GM19193 (cell line): ENCODE measurements around the gene H1-8.

ENCODE experiments used
- POLR2A ChIP-seq: IDR thresholded peaks from 4 replicates; pipeline ENCODE4 v1.6.1; 2011; ENCODE audit not compliant: insufficient read depth, insufficient read length; ENCODE audit errors: extremely low read depth

Gene H1-8

DNA sequence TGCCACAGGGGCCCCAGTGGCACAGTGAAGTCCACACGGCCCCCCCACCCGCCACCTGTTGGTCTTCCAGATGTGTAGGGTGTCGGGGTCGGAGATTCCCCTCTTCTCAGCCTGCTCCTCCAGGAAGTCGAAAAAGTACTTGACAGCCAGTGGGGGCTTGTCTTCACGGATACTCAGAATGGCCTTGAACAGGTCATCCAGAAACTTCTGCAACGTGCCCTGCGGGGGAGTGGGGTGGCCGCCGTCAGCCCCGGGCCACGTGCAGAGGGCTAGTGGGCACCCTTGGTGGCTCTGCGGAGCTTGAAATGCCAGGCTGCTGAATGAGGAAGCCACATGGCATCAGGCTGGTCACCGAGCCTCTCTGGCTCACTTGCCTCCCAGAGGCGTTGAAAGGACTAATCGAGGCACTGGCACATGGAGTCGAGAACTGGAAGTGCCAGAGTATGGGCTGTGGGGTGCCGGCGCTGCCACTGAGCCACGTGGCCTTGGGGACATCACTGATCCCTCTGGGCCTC is 16.6 kb downstream of the H1-8 start:
- no peak for TF ChIP-seq POLR2A

DNA sequence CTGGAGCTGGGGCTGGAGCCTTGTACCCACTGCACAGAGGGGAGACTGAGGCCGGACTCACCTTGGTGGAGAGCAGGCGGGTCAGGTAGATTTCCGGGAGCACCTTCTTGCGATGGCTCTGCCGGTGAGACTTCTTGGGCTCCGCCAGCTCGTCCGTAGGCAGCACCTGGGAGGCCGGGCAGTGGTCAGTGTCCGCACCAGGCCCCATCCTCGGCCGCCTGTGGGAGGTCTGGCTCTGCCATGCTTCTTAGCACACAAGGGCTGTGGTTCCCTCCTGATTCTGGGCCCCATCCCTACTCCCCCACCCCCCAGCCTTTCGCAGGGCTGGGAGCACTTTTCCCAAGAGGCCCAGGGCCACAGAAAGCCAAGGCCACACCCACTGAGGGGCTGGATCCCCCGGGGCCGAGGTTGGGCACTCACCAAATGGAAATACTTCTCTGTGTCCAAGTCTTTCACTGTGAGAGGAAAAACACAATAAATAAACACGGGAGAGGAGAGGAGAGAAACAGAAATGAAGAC is 17.4 kb downstream of the H1-8 start:
- TF ChIP-seq POLR2A: no peak

DNA sequence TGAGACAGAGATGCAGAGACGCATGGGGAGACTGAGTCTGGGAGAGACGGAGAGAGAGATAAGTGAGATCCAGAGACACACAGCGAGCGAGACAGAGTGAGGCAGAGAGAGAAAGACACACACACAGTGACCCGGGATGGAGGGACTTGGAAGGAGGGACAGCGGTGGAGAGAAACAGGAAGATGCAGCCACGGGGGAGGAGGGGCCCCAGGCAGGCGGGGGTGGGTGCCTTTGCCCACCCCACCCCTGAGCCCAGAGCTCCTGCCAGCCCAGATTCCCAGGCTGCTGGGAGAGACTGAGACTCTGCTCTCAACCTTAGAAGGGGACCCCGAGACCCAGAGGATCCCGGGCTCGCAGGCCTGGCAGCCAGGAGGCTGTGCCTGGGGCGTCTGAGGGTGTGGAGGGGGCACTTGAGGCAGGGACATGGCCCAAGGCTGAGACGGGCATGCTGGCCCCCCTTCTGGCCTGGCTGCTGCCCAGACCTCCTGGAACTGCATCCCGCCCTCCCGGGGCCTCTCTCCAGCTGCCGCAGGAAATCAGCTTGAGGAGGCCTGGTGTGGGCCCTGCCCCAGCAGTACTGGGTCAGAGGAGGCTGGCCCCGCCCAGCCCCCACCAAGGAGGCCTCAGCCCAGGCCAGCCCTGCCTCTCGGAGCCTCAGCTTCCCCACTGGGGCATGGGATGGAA is 18.1 kb downstream of the H1-8 start:
- TF ChIP-seq POLR2A: no peak

DNA sequence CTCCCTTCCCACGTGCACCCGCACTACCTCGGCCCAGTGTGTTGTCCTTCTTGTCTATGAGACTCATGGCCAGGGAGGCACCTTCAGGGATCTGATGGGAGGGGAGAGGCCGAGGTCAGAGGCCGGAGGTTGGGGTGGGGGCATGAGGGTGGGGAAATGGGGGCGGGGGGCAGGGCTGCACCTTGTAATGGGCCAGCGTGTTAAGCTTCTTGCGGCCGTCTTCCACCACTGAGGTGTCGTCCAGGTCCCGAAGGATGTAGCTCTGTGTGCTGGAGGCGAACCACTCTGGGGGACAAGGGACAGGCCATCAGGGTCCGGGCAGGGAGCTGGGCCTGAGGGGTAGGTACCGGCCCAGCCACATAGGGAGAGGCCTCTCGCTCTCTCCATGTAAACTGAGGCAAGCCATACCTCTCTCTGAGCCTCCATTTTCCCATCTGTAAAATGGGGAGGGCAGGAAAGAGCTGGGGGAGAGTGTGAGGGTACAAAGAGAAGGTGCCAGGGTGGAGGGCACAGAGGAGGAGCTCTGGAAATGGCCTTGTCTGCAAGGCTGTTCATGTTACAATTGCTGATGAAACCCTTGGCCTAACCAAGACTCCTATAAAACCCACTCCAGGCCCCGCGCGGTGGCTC is 18.8 kb downstream of the H1-8 start:
- no peak for TF ChIP-seq POLR2A

DNA sequence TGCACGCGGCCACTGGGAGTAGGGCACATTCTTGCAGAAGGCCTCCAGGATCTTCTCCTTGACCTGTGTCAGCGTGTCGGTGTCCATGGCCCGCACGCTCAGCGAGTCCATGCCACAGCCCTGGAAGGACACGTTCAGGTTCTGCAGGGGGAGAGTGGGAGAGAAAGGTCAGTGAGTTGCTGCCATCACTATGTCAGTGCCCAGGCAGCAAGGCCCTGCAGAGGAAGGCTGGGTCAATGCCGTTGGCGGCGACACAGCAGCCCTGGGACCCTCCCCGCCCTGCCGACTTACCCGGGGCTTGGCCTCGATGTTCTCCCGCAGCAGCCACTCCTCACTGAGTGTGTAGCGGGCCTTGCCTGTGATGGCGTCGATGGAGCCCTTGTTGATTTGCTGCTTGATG is 19.8 kb downstream of the H1-8 start:
- no peak for TF ChIP-seq POLR2A

DNA sequence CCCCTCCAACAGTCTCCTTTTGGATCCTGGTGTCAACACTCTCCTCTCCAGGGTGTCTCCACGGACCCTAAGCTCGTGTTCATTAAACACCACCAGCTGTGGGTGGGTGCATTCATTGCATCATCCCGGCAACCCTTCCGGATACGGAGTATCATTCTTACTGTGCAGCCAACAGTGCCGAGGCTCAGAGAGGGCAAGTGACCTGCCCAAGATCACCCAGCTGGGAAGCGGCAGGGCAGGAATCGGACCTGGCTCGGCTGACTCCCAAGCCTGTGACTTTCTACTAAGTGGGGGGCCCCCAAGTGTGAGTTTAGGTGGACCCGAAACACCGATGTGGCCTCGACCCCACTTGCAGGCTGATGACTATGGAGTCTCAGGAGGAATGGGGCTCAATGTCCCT is 20.4 kb downstream of the H1-8 start:
- no peak for TF ChIP-seq POLR2A

DNA sequence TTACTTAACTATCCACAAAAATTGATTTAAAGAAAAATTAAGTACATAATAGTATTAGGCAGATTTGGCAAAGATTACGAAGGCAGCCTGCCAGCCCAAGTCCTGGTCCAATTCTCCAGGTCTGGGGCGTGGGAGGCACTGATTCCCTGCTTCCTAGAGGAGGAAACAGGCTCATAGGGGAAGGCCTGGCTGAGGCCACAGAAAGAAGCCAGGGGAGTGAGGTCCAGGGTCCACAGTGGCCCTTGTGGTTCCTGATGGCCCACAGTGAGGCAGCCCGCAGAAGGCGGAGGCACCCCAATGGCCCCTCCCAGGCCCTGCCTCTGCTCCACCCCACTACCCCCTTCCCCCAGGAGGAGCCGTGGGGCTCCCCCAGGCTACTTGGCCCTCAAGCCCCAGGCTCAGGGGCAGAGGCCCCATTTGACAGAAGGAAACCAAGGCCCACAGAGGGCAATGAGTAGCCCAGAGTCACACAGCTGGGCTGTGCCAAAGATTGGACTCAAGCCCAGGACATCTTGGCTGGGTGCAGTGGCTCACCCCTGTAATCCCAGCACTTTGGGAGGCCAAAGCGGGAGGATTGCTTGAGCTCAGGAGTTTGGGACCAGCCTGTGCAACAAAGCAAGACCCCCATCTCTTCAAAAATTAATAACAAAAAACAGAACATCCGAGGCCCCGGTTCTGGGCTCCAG is 21.0 kb downstream of the H1-8 start:
- TF ChIP-seq POLR2A: no peak

DNA sequence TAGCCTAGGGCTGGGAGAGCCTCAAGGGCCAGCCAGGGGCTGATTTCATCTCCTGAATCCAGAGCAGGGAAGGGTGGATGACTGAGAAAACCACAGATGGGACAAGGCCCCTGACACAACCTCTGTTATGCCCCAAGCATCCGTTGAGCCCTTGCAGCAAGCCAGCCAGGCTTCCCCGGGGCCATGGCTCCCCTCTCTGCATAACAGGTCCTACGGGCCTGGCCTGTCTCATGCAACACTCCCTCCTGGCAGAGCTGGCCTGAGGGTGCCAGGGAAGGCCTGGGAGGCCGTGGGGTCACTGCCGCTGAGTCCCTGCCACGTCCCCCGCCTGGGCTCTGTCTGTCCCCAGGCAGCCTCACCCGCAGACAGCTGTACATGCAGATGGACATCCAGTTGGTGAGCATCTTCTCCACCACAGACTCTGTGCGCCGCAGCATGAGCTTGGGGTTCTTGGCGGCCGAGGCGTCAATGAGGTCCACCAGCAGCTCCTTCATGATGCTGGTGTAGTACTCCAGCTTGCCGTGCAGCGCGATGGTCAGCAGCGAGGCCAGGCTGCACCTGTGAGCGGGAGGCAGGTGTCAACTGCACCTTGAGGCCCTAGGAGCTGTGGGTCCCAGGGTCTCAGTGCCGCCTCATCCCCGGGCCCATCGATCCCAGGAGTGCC is 22.1 kb downstream of the H1-8 start:
- no peak for TF ChIP-seq POLR2A

DNA sequence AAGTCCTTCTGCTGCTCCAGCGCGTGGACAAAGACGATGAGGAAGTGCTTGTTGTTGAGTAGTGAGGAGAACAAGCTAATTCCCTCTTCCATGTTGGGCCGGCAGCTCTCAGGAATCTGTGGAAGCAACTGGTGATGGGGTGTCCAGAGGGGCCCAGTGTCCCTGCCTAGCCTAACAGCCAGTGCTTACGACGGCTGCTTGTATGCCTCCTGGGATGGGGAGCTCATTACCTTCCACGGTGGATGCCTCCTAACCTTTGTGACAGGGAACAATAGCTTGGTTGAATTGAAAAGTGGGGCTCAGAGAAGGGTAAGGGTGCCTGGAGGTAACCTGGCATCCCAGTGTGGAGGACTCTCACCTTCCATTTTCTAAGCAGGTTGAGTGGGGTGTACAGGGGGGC is 22.9 kb downstream of the H1-8 start:
- TF ChIP-seq POLR2A: no peak

DNA sequence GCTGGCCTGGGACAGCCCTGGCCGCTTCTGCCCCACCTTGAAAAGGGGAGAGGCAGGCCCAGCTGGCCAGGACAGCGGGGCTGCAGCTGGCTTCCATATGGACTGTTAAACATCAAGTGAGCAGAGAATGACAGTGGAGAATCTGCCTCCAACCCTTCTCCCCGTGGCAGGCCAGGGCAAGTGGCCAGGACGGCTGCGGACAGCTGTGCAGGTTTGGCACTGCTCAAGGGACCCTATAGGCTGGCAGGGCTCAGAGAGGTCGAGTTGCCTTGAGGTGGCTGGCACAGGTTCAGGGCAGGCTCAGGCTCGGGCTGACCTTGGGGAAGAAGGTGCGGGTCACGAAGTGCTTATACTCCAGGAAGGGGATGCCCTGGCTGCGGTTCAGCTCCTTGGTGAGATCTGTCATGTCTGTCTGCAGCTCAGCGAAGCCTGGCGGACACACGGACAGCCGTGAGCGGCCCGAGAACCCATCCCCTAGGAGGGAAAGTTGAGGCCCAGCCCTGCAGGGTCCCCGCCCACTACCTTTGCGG is 24.3 kb downstream of the H1-8 start:
- TF ChIP-seq POLR2A: no peak

DNA sequence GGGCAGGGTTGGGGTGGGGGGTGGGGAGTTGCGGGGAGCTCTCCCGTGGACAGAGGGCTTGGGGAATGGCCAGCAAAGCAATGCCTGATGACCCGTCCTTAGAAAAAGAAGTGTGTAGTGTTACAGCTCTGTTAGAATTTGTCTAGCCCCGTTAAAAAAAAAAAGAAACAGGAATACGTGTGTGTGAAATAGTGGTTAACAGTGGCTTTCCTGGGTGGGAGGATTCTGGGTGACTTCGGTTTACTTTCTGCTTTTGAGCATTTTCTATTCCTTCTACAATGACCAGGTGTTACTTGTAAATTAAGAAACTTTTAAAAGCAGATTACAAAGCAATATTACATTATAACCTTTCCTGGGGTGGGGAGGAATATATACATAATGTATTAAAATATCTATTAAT is 25.0 kb downstream of the H1-8 start:
- TF ChIP-seq POLR2A: no peak

DNA sequence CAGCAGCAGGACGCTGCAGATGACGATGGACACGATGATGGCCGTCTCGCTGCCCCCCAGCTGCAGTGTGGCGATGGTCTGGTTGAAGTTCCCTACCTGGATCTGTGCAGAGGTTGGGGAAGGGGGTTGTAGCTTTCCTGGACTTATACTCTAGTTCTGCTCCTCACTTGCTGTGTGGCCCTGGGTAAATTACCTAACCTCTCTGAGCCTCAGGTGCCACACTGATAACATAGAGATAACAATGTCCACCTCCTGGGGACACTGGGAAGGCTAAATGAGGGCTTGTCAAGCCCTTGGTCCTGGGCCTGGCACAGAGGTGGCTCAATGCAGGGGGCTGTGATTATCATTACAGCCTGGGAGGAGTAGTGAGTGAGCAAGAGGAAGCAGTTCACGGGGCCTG is 26.9 kb downstream of the H1-8 start:
- no peak for TF ChIP-seq POLR2A

DNA sequence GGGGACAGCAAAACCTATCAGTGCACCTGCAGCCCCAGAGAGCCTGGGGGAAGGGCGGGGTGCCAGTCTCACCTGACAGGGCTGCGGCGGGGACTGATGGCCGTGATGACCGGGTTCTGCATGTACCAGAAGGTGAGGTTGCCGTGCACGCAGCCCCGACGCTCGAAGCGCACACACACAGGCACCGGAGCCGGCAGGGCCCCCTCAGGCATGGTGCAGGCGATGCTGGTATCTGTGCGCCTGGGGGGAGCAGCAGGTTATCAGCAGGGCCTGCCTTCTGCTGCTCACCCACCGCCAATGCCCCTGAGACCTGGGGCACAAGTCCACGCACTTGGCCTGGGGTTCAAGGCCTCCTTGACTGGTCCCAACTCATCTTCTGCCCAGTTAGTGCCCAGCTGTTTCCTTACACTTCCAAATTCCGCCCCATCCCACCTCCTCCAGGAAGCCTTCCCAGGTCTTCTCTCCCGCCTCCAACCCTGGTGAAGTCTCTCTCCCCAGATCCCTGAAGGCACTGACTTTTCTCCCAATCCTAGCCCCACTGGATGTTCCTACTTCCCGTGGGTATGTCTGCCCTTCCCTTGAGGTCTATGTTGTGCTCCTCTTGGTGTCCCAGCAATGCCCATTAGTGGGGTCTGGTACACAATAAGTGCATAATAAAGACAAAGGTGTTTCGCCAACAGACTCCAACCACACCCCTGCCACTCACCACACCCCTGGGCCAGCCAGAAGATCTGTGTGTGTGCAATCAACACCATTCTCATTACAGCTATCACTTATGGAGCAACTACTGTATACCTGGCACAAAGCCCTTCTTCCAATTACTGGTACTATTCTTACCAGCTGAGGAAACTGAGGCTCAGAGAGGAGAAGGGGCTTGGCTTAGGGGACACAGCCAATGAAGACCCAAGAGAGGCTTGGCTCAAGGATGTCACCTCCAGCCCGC is 28.9 kb downstream of the H1-8 start:
- TF ChIP-seq POLR2A: no peak

DNA sequence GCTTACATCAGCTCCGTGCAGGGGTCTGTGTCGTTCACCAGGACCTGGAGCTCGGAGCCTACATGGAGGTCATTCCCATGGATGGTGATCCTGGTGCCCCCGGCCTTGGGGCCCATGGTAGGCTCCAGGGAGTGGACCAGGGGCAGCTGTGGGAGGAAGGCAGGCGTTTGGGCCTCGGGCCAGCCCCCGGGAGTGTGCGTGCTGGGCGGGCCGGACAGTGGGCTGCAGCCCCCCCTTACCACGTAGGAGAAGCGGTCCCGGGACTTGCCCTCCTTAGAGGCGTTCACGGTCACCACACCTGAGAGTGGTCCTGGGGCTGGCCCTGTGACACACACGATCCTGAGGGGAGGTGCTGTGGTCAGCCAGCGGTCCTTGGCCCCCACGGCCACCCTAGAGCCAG is 29.6 kb downstream of the H1-8 start:
- no peak for TF ChIP-seq POLR2A
